HTR-8/SVneo (cell line): ENCODE results near the gene VAMP5.

Experiments used
- DNase-seq: peaks from one replicate; pipeline ENCODE4 v3.0.0; 2011; ENCODE audit warnings: low spot score, mixed read lengths; ENCODE audit not compliant: insufficient read length
- FAIRE-seq: peaks from 2 replicates; lab custom pipeline; 2011; peaks lifted over from hg19 to GRCh38; lab: Jason Lieb, UNC

VAMP5 gene

DNA sequence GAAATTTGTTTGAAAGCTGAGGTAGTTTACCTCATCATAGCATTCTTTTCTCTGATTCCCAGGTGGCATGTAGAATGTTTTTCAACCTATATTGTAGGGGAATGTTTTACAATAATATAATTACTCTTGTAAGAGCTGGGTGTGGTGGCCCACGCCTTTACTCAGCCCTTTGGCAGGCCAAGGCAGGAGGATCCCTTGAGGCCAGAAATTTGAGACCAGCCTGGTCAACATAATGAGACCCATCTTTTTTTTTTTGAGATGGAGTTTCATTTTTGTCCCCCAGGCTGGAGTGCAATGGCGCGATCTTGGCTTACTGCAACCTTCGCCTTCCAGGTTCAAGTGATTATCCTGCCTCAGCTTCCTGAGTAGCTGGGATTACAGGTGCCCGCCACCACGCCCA is 35.4 kb downstream of the VAMP5 start:
- FAIRE-seq (no peak), DNase-seq (no peak)

DNA sequence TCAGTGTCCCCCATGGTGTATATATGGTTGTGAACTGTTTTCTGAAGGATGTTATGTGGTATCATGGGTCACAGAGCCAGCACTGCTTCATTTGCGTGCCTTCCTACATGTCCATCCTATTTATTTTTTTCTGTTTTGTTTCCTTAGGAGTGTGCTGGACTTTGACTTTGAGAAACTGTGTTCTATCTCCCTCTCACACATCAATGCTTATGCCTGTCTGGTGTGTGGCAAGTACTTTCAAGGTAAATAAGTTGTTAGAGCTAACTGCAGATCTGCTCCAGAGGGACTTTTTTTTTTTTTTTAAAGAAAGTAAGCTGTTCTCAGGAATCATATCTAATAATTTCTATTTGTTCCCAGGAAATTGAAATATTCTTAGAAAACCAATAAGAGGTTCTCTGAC is 37.1 kb downstream of the VAMP5 start:
- FAIRE-seq: no peak

DNA sequence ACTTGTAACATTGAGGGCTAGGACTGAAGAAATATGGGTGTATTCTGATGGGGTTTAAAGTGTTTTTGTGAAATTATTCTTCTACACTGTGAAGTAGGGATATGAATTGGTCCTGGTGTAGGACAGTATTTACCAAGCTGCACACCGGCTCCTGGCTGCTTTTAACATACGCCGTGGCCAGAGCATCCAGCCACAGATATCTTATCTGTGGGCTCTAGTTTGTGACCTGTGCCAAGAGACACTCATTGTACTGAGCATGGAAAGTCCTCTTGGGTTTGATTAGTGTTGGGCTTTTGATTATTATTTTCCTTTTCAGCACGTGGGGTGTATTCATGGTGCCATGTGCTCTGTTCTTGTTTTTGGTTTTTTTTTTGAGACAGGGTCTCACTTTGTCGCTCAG is 39.8 kb downstream of the VAMP5 start:
- no peak for FAIRE-seq
- no peak for DNase-seq

More for the DNA sequence above, 37.1 kb downstream of the VAMP5 start:
- no peak for DNase-seq

DNA sequence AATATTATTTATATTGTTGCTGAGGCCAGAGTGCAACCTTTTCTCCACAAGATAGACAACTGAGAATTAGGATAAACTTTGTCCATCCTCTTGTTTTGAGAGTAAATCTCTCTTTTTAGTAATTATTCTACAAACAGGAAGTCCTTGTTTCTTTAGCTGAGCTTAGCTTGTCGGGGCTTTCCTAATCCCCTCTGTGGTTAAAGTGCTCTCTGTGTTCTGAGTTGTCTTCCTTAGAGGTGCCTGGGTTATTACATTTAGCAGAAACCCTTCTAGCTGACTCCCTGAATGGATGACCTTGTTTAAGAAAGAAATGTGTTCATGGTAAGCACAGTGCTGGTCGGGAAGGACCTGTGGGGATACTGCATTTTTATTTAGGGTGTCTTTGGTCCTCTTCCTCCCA is 44.4 kb downstream of the VAMP5 start:
- FAIRE-seq: no peak
- DNase-seq: no peak

DNA sequence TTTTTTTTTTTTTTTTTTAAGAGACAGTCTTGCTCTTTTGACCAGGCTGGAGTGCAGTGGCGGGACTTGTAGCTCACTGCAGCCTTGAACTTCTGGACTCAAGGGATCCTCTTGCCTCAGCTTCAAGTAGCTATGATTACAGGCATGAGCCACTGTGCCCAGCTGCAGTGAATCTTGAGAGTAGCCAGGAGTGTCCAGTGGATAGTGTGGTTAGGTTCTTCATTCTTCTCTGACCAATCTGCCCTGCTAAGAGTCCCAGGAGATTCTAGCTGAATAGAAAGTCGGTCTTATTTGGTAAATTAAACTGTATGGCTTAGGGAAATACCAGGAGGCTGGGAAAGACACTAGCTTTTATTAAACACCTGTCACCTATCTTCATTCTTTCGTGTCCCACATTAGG is 47.1 kb downstream of the VAMP5 start:
- FAIRE-seq (no peak), DNase-seq (no peak)

DNA sequence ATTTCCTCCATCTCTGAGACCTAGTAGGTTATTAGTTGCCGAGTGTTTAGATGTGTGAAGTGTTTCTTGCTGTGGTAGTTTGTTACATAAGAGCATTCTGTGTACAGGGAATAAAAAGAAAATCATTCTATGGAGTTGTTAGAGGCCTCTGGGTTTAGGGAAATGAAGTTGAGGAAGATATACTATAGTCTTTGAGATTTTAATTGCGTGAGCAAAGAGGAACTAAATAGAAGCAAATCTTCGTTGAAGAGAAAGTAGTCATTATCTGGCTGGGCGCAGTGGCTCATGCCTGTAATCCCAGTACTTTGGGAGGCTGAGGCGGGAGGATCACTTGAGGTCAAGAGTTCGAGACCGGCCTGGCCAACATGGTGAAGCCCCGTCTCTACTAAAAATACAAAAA is 50.8 kb downstream of the VAMP5 start:
- no peak for DNase-seq
- FAIRE-seq: no peak

DNA sequence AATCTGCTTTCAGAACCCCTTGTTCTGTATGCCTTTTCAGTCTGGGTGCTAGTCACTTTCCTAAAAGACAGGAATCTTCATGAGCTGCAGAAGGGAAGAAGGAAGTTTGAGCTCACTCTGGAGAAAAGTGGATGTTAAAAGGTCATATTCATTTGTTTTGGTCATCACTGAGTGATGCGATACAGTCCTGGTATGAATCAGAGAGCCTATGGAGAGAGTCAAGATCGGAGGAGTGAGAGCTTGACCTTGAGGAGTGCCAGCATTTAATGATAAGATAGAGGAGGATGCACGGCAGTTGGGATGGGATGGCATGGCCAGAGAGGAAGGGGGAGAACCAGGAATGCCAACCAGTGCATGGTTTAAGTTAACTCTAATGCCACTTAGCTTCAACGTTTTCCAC is 51.4 kb downstream of the VAMP5 start:
- FAIRE-seq: no peak
- no peak for DNase-seq

DNA sequence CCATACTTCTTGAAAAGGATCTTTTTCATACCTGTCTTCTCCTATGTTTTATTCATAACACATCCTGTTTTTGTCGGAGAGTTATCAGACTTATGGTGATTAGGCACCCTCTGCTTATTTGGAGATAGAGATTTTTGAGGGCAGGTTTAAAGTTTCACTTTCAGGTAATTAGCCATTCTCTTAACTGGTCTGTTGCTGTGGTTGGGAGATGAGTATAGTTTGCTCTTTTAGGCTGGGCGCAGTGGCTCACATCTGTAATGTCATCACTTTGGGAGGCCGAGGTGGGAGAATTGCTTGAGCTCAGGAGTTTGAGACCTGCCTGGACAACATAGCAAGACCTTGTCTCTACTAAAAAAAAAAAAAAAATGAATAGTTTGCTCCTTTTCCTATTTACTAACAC is 58.5 kb downstream of the VAMP5 start:
- DNase-seq (no peak), FAIRE-seq (no peak)
